HG03571 (cell line): Measurements from ENCODE around the gene ACAD9.
"Not testable (repeated sequence)": the region's sequence is repeated elsewhere in the genome, so short reads cannot be mapped to it uniquely, and the experiment has no call there.

ENCODE experiments used
- ATAC-seq: cut with Tn5 transposase; IDR thresholded peaks from one replicate; pipeline ENCODE4 v1.9.1; 2021; ENCODE audit not compliant: unreplicated experiment

ACAD9 gene

GRCh38 chr3:128879125-128879969, at the start of gene ACAD9:
Gene ACAD9, plus strand, starts transcription at chr3:128879620. Its CDS starts 72 bp downstream, at chr3:128879692.
- peak; percentile 85 for ATAC-seq

GRCh38 chr3:128829925-128830625, 49.3 kb upstream of the ACAD9 start:
- ATAC-seq: not testable (repeated sequence)

- ATAC-seq: not testable (repeated sequence)
Observed at GRCh38 chr3:128830762-128831161, 48.7 kb upstream of the ACAD9 start.

GRCh38 chr3:128832979-128833378, 46.4 kb upstream of the ACAD9 start:
- ATAC-seq: not testable (repeated sequence)

GRCh38 chr3:128835096-128835495, 44.3 kb upstream of the ACAD9 start:
- ATAC-seq: no peak

DNA sequence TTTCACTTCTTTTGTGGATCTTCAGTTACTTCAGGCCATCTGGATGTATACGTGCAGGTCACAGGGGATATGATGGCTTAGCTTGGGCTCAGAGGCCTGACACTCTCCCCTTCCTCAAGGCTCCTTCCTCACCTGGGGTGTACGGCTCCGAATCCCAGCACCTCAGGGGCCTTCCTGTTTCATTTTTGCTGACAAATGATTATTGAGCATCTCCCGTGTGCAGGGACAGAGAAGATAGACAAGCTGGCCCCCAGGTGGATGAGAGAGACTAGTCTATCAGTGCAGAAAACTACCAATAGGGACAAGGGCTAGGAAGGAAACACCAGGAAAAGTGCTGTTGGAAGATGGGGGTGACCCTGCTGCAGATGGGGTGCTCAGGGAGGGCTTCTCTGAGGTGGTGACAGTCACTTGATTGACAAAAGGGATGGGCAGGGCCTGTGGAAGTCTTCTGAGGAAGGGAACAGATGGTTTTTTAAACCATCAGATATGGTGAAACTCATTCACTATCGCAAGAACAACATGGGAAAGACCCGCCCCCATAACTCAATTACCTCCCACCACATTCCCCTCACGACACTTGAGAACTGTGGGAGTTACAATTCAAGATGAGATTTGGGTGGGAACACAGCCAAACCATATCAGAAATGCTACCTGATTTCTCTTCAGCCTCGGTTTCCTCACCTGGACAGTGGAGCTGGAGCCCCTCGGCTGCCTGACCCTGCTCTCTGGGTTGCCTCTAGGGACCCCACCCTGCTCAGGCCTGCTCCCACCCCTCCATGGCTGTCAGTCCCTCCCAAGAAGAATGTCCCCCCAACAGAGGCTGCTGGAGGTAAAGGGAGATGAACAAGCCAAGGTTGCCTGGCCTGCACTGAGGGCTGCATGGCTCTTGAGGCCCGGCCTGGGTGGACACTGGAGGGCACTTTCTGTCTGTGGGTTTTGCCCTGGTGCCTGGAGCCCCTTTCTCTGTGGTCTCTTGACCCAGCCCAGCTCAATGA, 37.2 kb upstream of the ACAD9 start:
- no peak for ATAC-seq

DNA sequence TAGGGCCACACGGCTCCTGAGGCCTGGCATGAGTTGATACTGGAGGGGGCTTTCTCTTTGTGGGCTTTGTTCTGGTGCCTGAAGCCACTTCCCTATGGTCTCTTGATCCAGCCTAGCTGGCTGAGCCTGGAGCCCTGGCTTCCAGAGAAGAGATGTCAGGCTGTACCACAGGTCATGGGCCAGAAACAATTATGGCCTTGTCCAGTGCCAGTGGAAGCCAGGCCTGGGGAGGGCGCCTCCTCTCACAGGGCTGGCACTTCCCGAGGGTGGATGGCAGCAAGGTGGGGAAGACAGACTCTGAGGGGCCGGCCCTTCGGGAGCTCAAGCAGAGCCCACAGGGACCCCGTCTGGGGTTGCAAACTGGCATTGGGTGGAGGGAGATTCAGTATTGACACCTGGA, 34.9 kb upstream of the ACAD9 start:
- no peak for ATAC-seq

DNA sequence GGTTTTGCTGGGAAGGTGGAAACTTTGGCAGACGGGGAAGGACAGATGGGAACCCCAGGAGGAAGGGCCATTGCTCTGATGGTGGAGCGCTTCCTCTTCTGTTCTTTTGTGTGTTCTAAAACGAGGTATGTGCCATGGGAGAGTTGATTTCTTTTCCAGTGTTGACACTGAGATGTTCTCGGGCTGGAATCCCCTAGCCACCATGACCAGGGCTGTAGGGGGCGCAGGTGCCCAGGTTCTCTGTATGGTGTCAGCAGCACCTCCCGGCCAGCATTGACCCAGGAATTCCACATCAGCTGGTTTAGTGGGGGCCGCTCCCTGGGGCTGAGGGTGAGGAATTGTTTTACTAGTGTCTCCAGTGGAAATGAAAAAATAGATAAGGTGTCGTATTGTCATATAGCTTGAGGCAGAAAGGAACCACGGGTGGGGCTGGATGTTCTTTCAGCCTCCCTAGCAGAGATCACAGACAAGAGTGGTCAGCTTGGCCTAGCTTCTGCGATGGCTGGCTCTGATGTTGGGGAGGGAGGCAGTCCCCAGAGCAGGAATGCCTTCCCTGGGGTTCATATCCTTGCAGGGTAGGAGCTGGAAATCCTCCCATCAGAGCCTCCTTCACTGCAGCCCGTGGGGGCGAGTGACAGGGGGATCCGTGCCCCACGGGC, 34.2 kb upstream of the ACAD9 start:
- ATAC-seq: no peak

GRCh38 chr3:128845778-128846485, 33.5 kb upstream of the ACAD9 start:
- peak; percentile 52 for ATAC-seq

- ATAC-seq: no peak
Observed at GRCh38 chr3:128846486-128846891, 32.9 kb upstream of the ACAD9 start.

- ATAC-seq: no peak
Observed at GRCh38 chr3:128847666-128848370, 31.6 kb upstream of the ACAD9 start.

- ATAC-seq: no peak
Observed at GRCh38 chr3:128848936-128849335, 30.5 kb upstream of the ACAD9 start.

GRCh38 chr3:128849911-128850455, 29.4 kb upstream of the ACAD9 start:
- no peak for ATAC-seq

DNA sequence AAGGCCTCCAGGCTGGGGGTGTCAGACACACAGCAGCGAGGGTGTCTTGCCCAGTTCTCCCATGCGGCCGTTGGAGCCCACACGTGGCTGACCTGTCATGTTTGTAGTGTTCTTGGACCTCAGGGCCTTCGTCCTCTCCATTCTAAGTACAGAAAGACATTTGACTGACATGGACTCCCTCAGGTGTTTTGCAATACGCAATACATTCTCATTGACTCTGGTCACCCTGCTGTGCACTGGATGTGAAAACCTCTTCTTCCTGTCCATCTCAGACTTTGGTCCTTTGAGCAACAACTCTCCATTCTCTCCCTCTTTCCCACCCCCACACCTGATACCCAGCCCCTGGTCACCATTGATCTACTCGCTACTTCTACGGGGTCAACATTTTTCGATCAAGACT, 28.9 kb upstream of the ACAD9 start:
- no peak for ATAC-seq

DNA sequence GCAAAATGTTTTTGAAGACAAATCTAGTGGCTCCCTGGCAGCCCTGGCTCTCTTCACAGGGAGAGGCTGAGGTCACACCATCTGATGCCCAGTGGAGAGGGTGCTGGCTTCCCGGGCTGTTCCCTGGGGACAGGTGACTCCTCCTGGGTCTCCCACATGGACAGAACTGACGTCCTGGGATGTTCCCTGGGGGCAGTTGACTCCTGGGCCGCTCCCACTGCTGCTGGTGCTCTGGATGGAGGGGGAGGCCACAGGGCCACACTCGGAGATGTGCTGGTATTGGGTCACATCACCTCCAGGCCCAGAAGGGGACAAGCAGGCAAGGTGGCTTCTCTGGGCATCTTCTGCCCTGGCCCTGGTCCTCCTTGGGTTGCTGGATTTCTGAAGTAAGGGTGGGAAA, 27.8 kb upstream of the ACAD9 start:
- no peak for ATAC-seq

DNA sequence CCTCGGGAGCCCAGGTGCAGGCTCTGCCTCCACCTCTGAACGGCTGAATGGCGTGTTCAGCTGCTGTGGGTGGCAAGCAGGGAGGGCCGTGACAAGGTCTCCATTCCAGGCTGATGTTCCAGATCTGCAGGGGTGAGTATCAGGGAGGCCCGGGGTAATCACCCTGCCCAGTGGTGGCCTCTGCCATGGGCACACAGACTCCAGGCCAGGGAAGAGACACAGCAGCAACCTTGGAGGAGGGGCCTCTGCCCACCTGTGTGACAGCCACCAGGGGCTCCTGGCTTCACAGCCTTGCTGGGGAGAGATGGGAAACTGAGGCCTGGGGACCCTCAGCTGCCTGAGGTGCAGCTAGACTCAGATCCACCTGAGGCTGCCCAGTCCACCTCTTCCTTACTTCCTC, 25.6 kb upstream of the ACAD9 start:
- no peak for ATAC-seq

DNA sequence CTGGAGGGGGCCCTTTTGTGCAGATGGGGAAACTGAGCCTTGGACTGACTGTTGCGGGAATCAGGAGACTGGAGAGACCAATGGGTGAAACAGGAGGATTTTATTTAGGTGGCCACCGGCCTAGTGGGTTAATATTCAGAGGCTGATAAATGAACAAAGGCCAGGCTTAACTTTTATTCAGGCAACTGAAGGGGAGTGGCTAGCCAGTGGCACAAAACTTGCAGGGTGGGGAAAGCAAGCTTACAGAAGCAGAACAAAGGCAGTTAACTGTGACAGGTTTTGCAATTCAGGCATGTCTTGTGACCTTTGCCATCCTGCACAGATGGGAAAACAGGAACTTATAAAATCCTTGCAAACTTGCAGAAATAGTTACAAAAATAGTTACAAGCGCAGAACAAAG, 24.9 kb upstream of the ACAD9 start:
- no peak for ATAC-seq

DNA sequence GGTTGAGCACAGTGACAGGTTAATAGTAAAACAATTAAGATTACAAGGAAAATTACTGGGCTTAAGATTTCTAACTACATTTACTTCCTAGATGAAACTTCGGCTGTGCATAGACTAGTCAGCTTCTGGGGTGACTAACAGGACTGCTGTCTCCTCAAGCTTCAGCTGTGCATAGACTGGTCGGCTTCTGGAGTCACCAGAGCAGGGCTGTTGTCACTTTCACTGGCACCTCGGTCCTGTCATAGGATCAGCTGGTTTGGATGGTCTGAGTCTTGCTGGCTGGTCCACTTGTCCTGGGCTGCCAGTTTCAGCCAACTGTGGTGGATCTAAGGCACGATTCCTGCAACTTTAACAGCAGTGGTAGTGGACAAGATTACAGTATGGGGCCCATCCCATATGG, 23.9 kb upstream of the ACAD9 start:
- ATAC-seq: no peak

- no peak for ATAC-seq
Observed at GRCh38 chr3:128858167-128858566, 21.3 kb upstream of the ACAD9 start.
